A549 (cell line): Measurements from ENCODE around the gene NFKBIE. TPM values are rescaled to one million over a fixed set of nuclear protein-coding genes. Genes with fewer than 3 reads are reported as not detected.

Source experiments
- ATAC-seq, 2 experiments: fragments of 200-7000 bp in 1 of 2; fragments of >200 bp in 1 of 2; cut with Nextera tagmentation in 1 of 2; cut with Tn5 transposase in 1 of 2; 3 replicates each; pipeline versions ENCODE4 v1.8.0 to v1.9.1; 2018 to 2020; ENCODE audit warnings: mild to moderate bottlenecking in 1 of 2, moderate library complexity in 1 of 2
- CTCF ChIA-PET: fragments of 300-600 bp; sonication (Branson Sonifier 250); formaldehyde crosslinking; extraction: SDS; loops from one replicate; lab custom pipeline; 2021; ENCODE audit warnings: antibody characterized with exemption, inconsistent platforms; lab: Yijun Ruan, JAX
- POLR2A ChIA-PET: fragments of 350-600 bp; formaldehyde crosslinking; extraction: SDS; loops from one replicate; lab custom pipeline; 2021; ENCODE audit warnings: antibody characterized with exemption, inconsistent platforms; lab: Yijun Ruan, JAX
- DNase-seq, 2 experiments: peaks; one replicate each; pipeline versions ENCODE4 v3.0.0 to v3.0.0-alpha.2; 2011 to 2016; ENCODE audit warnings: low read depth in 1 of 2, low spot score in 1 of 2
- FAIRE-seq: peaks from 2 replicates; lab custom pipeline; 2011; peaks lifted over from hg19 to GRCh38; lab: Jason Lieb, UNC
- H3K27ac ChIP-seq, 2 experiments: fragments of >200 bp; sonication (Bioruptor Twin); formaldehyde crosslinking; 3 replicates each; pipeline ENCODE4 v1.5.1; 2016 to 2017
- H3K4me1 ChIP-seq: fragments of >200 bp; sonication (Bioruptor Twin); formaldehyde crosslinking; 3 replicates; pipeline ENCODE4 v1.6.1; 2016
- H3K4me2 ChIP-seq: fragments of >200 bp; sonication (Bioruptor Twin); formaldehyde crosslinking; 3 replicates; pipeline ENCODE4 v1.6.1; 2016
- H3K4me3 ChIP-seq: fragments of >200 bp; sonication (Bioruptor Twin); formaldehyde crosslinking; 3 replicates; pipeline ENCODE4 v1.5.1; 2016
- H3K9me3 ChIP-seq: fragments of >200 bp; sonication (Bioruptor Twin); formaldehyde crosslinking; 3 replicates; pipeline ENCODE4 v1.6.1; 2016
- BHLHE40 ChIP-seq: IDR thresholded peaks from 2 replicates; pipeline ENCODE4 v1.6.1; 2012; ENCODE audit warnings: low read depth, low read length, inconsistent platforms
- CHD2 ChIP-seq: fragments of 150-350 bp; IDR thresholded peaks from 2 replicates; pipeline ENCODE4 v1.6.1; 2014; ENCODE audit warnings: low read length; ENCODE audit not compliant: partially characterized antibody
- CHD4 ChIP-seq: fragments of 200-600 bp; sonication (generic); IDR thresholded peaks from 2 replicates; pipeline ENCODE4 v1.6.1; 2016; ENCODE audit warnings: antibody characterized with exemption, mild to moderate bottlenecking, borderline replicate concordance
- ESRRA ChIP-seq: fragments of 150-350 bp; IDR thresholded peaks from 2 replicates; pipeline ENCODE4 v1.6.1; 2014; ENCODE audit warnings: mild to moderate bottlenecking, low read length, borderline replicate concordance
- FOSB ChIP-seq: fragments of 250-450 bp; sonication (Bioruptor Pico); IDR thresholded peaks from 2 replicates; pipeline ENCODE4 v1.5.0; 2020; ENCODE audit warnings: mild to moderate bottlenecking, moderate library complexity
- FOSL2 ChIP-seq, 2 experiments: fragments of 450-650 bp in 1 of 2; fragments of >200 bp in 1 of 2; sonication (Bioruptor Twin) in 1 of 2; formaldehyde crosslinking; IDR thresholded peaks; 2 replicates each; pipeline versions ENCODE4 v1.5.0 to v1.6.1; 2016 to 2020; ENCODE audit warnings: mild to moderate bottlenecking in 1 of 2, moderate library complexity in 1 of 2
- GATA3 ChIP-seq: IDR thresholded peaks from 2 replicates; pipeline ENCODE4 v1.6.1; 2012; ENCODE audit warnings: borderline replicate concordance
- HDAC2 ChIP-seq: fragments of 200-600 bp; sonication (generic); IDR thresholded peaks from 2 replicates; pipeline ENCODE4 v1.6.1; 2016
- JUN ChIP-seq, 2 experiments: fragments of >200 bp; sonication (Bioruptor Twin); formaldehyde crosslinking; IDR thresholded peaks; 2 replicates in 1 of 2; 3 replicates in 1 of 2; pipeline ENCODE4 v1.6.1; 2016 to 2017
- JUNB ChIP-seq: fragments of >200 bp; sonication (Bioruptor Twin); formaldehyde crosslinking; IDR thresholded peaks from 2 replicates; pipeline ENCODE4 v1.6.1; 2016
- MYC ChIP-seq: IDR thresholded peaks from 2 replicates; pipeline ENCODE4 v1.6.1; 2012; ENCODE audit warnings: mild to moderate bottlenecking, inconsistent platforms, low read length, improper control_type of control experiment, borderline replicate concordance
- NPAS2 ChIP-seq: fragments of 250-450 bp; sonication (Bioruptor Pico); IDR thresholded peaks from 2 replicates; pipeline ENCODE4 v1.8.0; 2022; ENCODE audit warnings: mild to moderate bottlenecking, moderate library complexity, borderline replicate concordance
- POLR2A ChIP-seq: IDR thresholded peaks from 2 replicates; pipeline ENCODE4 v1.6.1; 2012; ENCODE audit warnings: mild to moderate bottlenecking, low read length
- POLR2AphosphoS2 ChIP-seq: conservative IDR thresholded peaks from 2 replicates; pipeline ENCODE4 v1.6.1; 2012; ENCODE audit warnings: low read length, improper control_type of control experiment, inconsistent platforms
- RAD21 ChIP-seq, 2 experiments: fragments of >200 bp in 1 of 2; sonication (Bioruptor Twin) in 1 of 2; formaldehyde crosslinking in 1 of 2; IDR thresholded peaks in 1 of 2; conservative IDR thresholded peaks in 1 of 2; 2 replicates in 1 of 2; 3 replicates in 1 of 2; pipeline ENCODE4 v1.6.1; 2012 to 2018; ENCODE audit warnings: inconsistent platforms in 1 of 2
- RARB ChIP-seq: fragments of 250-450 bp; sonication (Bioruptor Pico); IDR thresholded peaks from 2 replicates; pipeline ENCODE4 v1.8.0; 2021; ENCODE audit warnings: mild to moderate bottlenecking, moderate library complexity
- RCOR1 ChIP-seq: fragments of 150-350 bp; IDR thresholded peaks from 2 replicates; pipeline ENCODE4 v1.6.1; 2014; ENCODE audit warnings: antibody characterized with exemption, low read length, low read depth
- SMC3 ChIP-seq: fragments of >200 bp; sonication (Bioruptor Twin); formaldehyde crosslinking; IDR thresholded peaks from 3 replicates; pipeline ENCODE4 v1.6.1; 2018; ENCODE audit warnings: inconsistent platforms
- SREBF2 ChIP-seq: fragments of 450-650 bp; IDR thresholded peaks from 2 replicates; pipeline ENCODE4 v1.6.1; 2014; ENCODE audit warnings: mild to moderate bottlenecking, moderate library complexity
- TFCP2L1 ChIP-seq: fragments of 250-450 bp; sonication (Bioruptor Pico); IDR thresholded peaks from 2 replicates; pipeline ENCODE4 v1.5.0; 2021; ENCODE audit warnings: mild to moderate bottlenecking
- TP53 ChIP-seq: fragments of 250-450 bp; sonication (Bioruptor Pico); IDR thresholded peaks from 2 replicates; pipeline ENCODE4 v1.5.0; 2021; ENCODE audit warnings: mild to moderate bottlenecking, moderate library complexity
- ZFP36 ChIP-seq: fragments of 450-650 bp; IDR thresholded peaks from 2 replicates; pipeline ENCODE4 v1.6.1; 2014; ENCODE audit warnings: borderline replicate concordance; ENCODE audit not compliant: partially characterized antibody
- WGBS: methylation state at CpG from one replicate; pipeline ENCODE4 v1.1.6; 2017; ENCODE audit errors: missing lambda C conversion rate; 5-methylcytosine and 5-hydroxymethylcytosine counted together
- polyA plus RNA-seq, 4 experiments: library from polyadenylated mRNA; depleted of rRNA in 3 of 4; stranded (reverse); fragments of >200 nt; fragmentation: RNase III in 1 of 4; extraction: RNeasy Plus Mini Kit Qiagen cat#74134 plus additional on column Dnase treatment in 1 of 4; gene quantifications; 2 replicates in 3 of 4; 3 replicates in 1 of 4; pipeline ENCODE4 v1.2.3, GENCODE V29; 2011 to 2017
- TF ChIP-seq, protein P1 (sequence below): fragments of 450-650 bp; IDR thresholded peaks from 2 replicates; pipeline ENCODE4 v1.6.1; 2014; ENCODE audit warnings: antibody characterized with exemption
- TF ChIP-seq, protein P2 (sequence below): IDR thresholded peaks from 2 replicates; pipeline ENCODE4 v1.6.1; 2012
- TF ChIP-seq, protein P3 (sequence below): fragments of 250-450 bp; sonication (Bioruptor Pico); IDR thresholded peaks from 2 replicates; pipeline ENCODE4 v1.5.0; 2020; ENCODE audit warnings: low read depth, mild to moderate bottlenecking, moderate library complexity
- TF ChIP-seq, protein P4 (sequence below): IDR thresholded peaks from 2 replicates; pipeline ENCODE4 v1.6.1; 2012; ENCODE audit warnings: low read depth, borderline replicate concordance
- TF ChIP-seq, protein P5 (sequence below): fragments of >200 bp; sonication (Bioruptor Twin); formaldehyde crosslinking; IDR thresholded peaks from 2 replicates; pipeline ENCODE4 v1.6.1; 2016
- TF ChIP-seq, protein P6 (sequence below): fragments of 250-450 bp; sonication (Bioruptor Pico); IDR thresholded peaks from 2 replicates; pipeline ENCODE4 v1.5.0; 2021; ENCODE audit warnings: mild to moderate bottlenecking, moderate library complexity, borderline replicate concordance

Gene NFKBIE
- polyA plus RNA-seq, 2 of the 4 experiments (the other 2 are of a cell fraction), result 6.0 to 6.3 TPM

DNA sequence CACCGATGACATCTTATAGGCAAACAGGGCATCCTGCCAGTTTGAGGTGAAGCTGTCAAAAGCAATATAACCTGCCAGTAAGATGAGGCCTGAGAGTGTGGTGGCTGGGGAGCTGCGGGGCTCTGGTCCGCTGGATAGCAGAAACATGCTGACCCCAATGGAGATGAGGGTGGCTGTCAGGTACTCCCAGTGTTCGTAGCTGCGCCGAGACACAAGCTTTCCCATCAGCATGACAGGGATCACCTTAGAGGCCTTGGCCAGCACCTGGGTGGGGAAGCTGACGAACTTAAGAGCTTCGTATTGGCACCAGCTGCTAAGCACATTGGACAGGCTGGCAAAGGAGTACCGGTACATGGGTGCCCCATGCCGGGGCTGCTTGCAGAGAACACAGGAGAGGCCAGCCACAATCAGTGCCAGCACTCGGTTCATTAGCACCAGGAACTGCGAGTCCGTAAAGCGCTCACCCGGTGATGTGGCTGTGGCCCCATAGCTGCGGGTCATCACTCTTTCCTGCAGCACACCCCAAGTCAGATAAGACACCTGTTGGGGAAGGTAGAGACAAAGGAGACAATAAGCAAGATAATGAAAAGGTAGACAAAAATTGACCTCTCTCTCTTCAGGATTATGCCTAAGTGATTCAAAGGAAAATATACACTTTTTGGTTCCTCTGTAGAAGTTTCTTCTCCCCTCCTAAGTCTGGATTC, 10.1 kb downstream of the NFKBIE start:
- 69% methylated on average over 12 of the region's 16 CpGs for WGBS
- FAIRE-seq (no peak), ATAC-seq (peak; percentile 17 to 27; a peak in 5 of 6 replicates), DNase-seq (peak; percentile 21 to 42)
- H3K4me2 ChIP-seq, result peak overlapping the region; percentile 88; the same call in 2 of the 3 replicates
- no peak overlapping the region for H3K27ac ChIP-seq
- H3K9me3 ChIP-seq, result no peaks in the 10 kb centered on the region
- H3K4me3 ChIP-seq, result peak overlapping the region; percentile 96; the same call in 1 of the 3 replicates
- TF ChIP-seq FOSB, result 0 out of 2 replicates have a peak, but pooled peaks have one; percentile 10
- no peak for TF ChIP-seq ESRRA
- TF ChIP-seq RAD21 (conservative IDR thresholded peaks at IDR 0.05 in 1 of 2, IDR thresholded peaks at IDR 0.05 in 1 of 2), result no peak
- TF ChIP-seq, protein P1, sequence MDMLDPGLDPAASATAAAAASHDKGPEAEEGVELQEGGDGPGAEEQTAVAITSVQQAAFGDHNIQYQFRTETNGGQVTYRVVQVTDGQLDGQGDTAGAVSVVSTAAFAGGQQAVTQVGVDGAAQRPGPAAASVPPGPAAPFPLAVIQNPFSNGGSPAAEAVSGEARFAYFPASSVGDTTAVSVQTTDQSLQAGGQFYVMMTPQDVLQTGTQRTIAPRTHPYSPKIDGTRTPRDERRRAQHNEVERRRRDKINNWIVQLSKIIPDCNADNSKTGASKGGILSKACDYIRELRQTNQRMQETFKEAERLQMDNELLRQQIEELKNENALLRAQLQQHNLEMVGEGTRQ, result no peak
- TF ChIP-seq TFCP2L1 (CRISPR knock-in tag), result peak; percentile 52; the same call in 1 of the 2 replicates
- TF ChIP-seq RCOR1, result no peak
- TF ChIP-seq MYC, result no peak
- TF ChIP-seq, protein P2, sequence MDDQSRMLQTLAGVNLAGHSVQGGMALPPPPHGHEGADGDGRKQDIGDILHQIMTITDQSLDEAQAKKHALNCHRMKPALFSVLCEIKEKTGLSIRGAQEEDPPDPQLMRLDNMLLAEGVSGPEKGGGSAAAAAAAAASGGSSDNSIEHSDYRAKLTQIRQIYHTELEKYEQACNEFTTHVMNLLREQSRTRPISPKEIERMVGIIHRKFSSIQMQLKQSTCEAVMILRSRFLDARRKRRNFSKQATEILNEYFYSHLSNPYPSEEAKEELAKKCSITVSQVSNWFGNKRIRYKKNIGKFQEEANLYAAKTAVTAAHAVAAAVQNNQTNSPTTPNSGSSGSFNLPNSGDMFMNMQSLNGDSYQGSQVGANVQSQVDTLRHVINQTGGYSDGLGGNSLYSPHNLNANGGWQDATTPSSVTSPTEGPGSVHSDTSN, result no peak
- peak; percentile 95 for TF ChIP-seq POLR2AphosphoS2
- TF ChIP-seq, protein P3, sequence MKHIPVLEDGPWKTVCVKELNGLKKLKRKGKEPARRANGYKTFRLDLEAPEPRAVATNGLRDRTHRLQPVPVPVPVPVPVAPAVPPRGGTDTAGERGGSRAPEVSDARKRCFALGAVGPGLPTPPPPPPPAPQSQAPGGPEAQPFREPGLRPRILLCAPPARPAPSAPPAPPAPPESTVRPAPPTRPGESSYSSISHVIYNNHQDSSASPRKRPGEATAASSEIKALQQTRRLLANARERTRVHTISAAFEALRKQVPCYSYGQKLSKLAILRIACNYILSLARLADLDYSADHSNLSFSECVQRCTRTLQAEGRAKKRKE, result no peak
- TF ChIP-seq CHD4, result no peak
- no peak for TF ChIP-seq JUNB
- no peak for TF ChIP-seq RARB (CRISPR knock-in tag)
- no peak for TF ChIP-seq HDAC2
- TF ChIP-seq GATA3, result no peak
- peak; percentile 62 for TF ChIP-seq TP53 (CRISPR knock-in tag)
- TF ChIP-seq, protein P4, sequence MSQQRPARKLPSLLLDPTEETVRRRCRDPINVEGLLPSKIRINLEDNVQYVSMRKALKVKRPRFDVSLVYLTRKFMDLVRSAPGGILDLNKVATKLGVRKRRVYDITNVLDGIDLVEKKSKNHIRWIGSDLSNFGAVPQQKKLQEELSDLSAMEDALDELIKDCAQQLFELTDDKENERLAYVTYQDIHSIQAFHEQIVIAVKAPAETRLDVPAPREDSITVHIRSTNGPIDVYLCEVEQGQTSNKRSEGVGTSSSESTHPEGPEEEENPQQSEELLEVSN, result no peak
- TF ChIP-seq BHLHE40, result no peak
- TF ChIP-seq, protein P5, sequence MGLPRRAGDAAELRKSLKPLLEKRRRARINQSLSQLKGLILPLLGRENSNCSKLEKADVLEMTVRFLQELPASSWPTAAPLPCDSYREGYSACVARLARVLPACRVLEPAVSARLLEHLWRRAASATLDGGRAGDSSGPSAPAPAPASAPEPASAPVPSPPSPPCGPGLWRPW, result no peak
- no peak for TF ChIP-seq SREBF2
- TF ChIP-seq CHD2, result no peak
- no peak for TF ChIP-seq POLR2A
- TF ChIP-seq NPAS2 (CRISPR knock-in tag), result no peak
- TF ChIP-seq, protein P6, sequence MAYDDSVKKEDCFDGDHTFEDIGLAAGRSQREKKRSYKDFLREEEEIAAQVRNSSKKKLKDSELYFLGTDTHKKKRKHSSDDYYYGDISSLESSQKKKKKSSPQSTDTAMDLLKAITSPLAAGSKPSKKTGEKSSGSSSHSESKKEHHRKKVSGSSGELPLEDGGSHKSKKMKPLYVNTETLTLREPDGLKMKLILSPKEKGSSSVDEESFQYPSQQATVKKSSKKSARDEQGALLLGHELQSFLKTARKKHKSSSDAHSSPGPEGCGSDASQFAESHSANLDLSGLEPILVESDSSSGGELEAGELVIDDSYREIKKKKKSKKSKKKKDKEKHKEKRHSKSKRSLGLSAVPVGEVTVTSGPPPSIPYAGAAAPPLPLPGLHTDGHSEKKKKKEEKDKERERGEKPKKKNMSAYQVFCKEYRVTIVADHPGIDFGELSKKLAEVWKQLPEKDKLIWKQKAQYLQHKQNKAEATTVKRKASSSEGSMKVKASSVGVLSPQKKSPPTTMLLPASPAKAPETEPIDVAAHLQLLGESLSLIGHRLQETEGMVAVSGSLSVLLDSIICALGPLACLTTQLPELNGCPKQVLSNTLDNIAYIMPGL (CRISPR knock-in tag), result no peak
- no peak for TF ChIP-seq SMC3
- TF ChIP-seq FOSL2 (IDR thresholded peaks at IDR 0.05), result no peak
- no peak for TF ChIP-seq FOSL2 (CRISPR knock-in tag; IDR thresholded peaks at IDR 0.05)
- no peak for TF ChIP-seq ZFP36
- TF ChIP-seq JUN (IDR thresholded peaks at IDR 0.05), result peak in 1 of 2 experiments; percentile 24; a peak in 2 of 5 replicates
- H3K4me1 ChIP-seq, result peaks cover 44% of the 10 kb centered on the region
- ChIA-PET POLR2A (interaction anchor here (1.2 kb wide), 1 partner anchor 9 kb away, joined by 15 read pairs; the partner anchor contains the start of gene HSP90AB1), CTCF (interaction anchor here (0.9 to 3.7 kb wide), 11 partner anchors 9 to 130 kb away, joined by 3 to 29 read pairs (median 4); partner anchors contain the start of gene HSP90AB1)
